MM.1S (cell line): ENCODE results near the gene AKAP8.

Experiments used
- DNase-seq: peaks from one replicate; pipeline ENCODE4 v3.0.0-alpha.2; 2015
- H2AFZ ChIP-seq: fragments of 300-600 bp; sonication (generic); 2 replicates; pipeline ENCODE4 v1.6.0; 2016; ENCODE audit warnings: antibody characterized with exemption, low read length
- H3F3A ChIP-seq: fragments of 300-600 bp; sonication (generic); 2 replicates; pipeline ENCODE4 v1.6.1; 2016; ENCODE audit warnings: mild to moderate bottlenecking, antibody characterized with exemption, low read length, moderate library complexity, mixed read lengths; ENCODE audit not compliant: insufficient read depth
- H3K27ac ChIP-seq: fragments of 300-600 bp; sonication (generic); 2 replicates; pipeline ENCODE4 v1.5.1; 2016; ENCODE audit warnings: mild to moderate bottlenecking, low read length
- H3K27me3 ChIP-seq: fragments of 300-600 bp; sonication (generic); replicated peaks from 2 replicates; pipeline ENCODE4 v1.6.0; 2016; ENCODE audit warnings: low read length; ENCODE audit not compliant: insufficient read depth
- H3K36me3 ChIP-seq: fragments of 300-600 bp; sonication (generic); replicated peaks from 2 replicates; pipeline ENCODE4 v1.6.1; 2016; ENCODE audit warnings: mild to moderate bottlenecking, low read length, mixed read lengths; ENCODE audit not compliant: insufficient read depth
- H3K4me1 ChIP-seq: fragments of 300-600 bp; sonication (generic); 2 replicates; pipeline ENCODE4 v1.6.1; 2016; ENCODE audit warnings: low read length, mixed read lengths
- H3K4me2 ChIP-seq: fragments of 300-600 bp; sonication (generic); 2 replicates; pipeline ENCODE4 v1.6.0; 2016; ENCODE audit warnings: low read depth, low read length
- H3K4me3 ChIP-seq: fragments of 300-600 bp; sonication (generic); 2 replicates; pipeline ENCODE4 v1.5.1; 2016; ENCODE audit warnings: low read length, mixed read lengths
- H3K79me2 ChIP-seq: fragments of 300-600 bp; sonication (generic); 2 replicates; pipeline ENCODE4 v1.6.1; 2016; ENCODE audit warnings: mixed run types, low read length, mixed read lengths
- H3K9ac ChIP-seq: fragments of 300-600 bp; sonication (generic); 2 replicates; pipeline ENCODE4 v1.6.1; 2016; ENCODE audit warnings: low read length, mixed read lengths
- H3K9me2 ChIP-seq: fragments of 300-600 bp; sonication (generic); replicated peaks from 2 replicates; pipeline ENCODE4 v1.6.1; 2016; ENCODE audit warnings: mild to moderate bottlenecking, low read length, mixed read lengths; ENCODE audit not compliant: insufficient read depth
- H3K9me3 ChIP-seq: fragments of 300-600 bp; sonication (generic); replicated peaks from 2 replicates; pipeline ENCODE4 v1.6.1; 2016; ENCODE audit warnings: mild to moderate bottlenecking, low read length, mixed read lengths; ENCODE audit not compliant: insufficient read depth
- H4K20me1 ChIP-seq: fragments of 300-600 bp; sonication (generic); 2 replicates; pipeline ENCODE4 v1.6.1; 2016; ENCODE audit warnings: mild to moderate bottlenecking, low read length, moderate library complexity, mixed read lengths; ENCODE audit not compliant: insufficient read depth
- EZH2 ChIP-seq: fragments of 300-600 bp; sonication (generic); optimal IDR thresholded peaks from 2 replicates; pipeline ENCODE3; 2017; ENCODE audit warnings: low read depth, mild to moderate bottlenecking, antibody characterized with exemption, low read length, mixed read lengths
- EZH2phosphoT487 ChIP-seq: fragments of 300-600 bp; sonication (generic); IDR thresholded peaks from 2 replicates; pipeline ENCODE4 v1.6.1; 2018; ENCODE audit warnings: antibody characterized with exemption, low read length
- TF ChIP-seq, protein P1 (sequence below): fragments of 300-600 bp; sonication (generic); IDR thresholded peaks from 2 replicates; pipeline ENCODE4 v1.5.1; 2016; ENCODE audit warnings: antibody characterized with exemption, low read length, mixed read lengths

AKAP8 gene

DNA sequence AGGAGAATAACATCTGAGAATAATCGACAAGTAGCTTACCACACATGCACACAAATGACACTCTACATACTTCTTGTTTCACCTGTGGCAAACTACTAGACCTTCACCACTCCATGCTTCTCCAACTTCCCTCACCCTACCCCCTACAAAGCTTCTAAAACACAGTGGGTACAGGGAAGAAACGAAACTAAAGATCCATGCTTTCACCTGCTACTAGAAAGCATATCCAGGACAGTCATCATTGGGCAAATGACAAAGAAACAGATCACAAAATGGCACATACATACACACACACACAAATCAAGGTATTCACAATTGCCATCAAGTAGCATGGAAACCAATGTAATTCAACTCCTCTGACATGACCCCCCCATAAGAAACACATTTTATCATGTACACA lies 57.8 kb downstream of the AKAP8 start:
- Histone ChIP-seq H3F3A (peaks cover 3% of the 10 kb centered on the region), H3K27me3 (no peaks in the 10 kb centered on the region), H4K20me1 (peaks cover 93% of the 10 kb centered on the region), H2AFZ (no peak overlapping the region), H3K4me2 (no peak overlapping the region), H3K79me2 (peaks cover 99% of the 10 kb centered on the region), H3K4me3 (no peak overlapping the region), H3K9me3 (no peaks in the 10 kb centered on the region), H3K9me2 (no peaks in the 10 kb centered on the region), H3K27ac (no peak overlapping the region), H3K9ac (no peak overlapping the region), H3K4me1 (peaks cover 24% of the 10 kb centered on the region), H3K36me3 (no peaks in the 10 kb centered on the region)
- TF ChIP-seq EZH2phosphoT487 (no peak), EZH2 (no peak)
- TF ChIP-seq, protein P1, sequence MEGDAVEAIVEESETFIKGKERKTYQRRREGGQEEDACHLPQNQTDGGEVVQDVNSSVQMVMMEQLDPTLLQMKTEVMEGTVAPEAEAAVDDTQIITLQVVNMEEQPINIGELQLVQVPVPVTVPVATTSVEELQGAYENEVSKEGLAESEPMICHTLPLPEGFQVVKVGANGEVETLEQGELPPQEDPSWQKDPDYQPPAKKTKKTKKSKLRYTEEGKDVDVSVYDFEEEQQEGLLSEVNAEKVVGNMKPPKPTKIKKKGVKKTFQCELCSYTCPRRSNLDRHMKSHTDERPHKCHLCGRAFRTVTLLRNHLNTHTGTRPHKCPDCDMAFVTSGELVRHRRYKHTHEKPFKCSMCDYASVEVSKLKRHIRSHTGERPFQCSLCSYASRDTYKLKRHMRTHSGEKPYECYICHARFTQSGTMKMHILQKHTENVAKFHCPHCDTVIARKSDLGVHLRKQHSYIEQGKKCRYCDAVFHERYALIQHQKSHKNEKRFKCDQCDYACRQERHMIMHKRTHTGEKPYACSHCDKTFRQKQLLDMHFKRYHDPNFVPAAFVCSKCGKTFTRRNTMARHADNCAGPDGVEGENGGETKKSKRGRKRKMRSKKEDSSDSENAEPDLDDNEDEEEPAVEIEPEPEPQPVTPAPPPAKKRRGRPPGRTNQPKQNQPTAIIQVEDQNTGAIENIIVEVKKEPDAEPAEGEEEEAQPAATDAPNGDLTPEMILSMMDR = no peak
- DNase-seq = no peak

DNA sequence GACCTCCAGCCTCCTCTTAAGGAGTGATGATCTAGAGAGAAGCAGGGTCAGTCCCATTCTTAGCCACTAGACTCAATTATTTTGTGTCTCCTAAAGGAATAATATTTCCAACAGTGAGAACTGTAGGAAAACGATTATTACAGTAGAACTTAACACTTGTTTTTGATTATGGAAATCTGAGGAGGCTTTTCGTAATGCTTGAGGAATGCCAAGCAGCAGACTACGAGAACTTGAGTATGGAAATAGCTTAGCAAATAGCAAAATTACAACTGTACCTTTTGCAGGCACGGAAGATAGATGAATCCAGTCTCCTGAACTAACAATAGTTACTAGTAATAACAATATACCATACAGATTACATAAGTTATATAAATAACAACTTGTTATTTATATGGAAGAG lies 59.5 kb downstream of the AKAP8 start:
- Histone ChIP-seq H3K36me3 (no peaks in the 10 kb centered on the region), H3K9me2 (no peaks in the 10 kb centered on the region), H4K20me1 (peaks cover 90% of the 10 kb centered on the region), H3K4me1 (peaks cover 25% of the 10 kb centered on the region), H3K4me3 (no peak overlapping the region), H2AFZ (no peak overlapping the region), H3K27me3 (no peaks in the 10 kb centered on the region), H3F3A (peaks cover 8% of the 10 kb centered on the region), H3K79me2 (peaks cover 99% of the 10 kb centered on the region), H3K9ac (no peak overlapping the region), H3K9me3 (no peaks in the 10 kb centered on the region), H3K27ac (no peak overlapping the region), H3K4me2 (no peak overlapping the region)
- TF ChIP-seq, protein P1 = no peak
- TF ChIP-seq EZH2phosphoT487 (no peak), EZH2 (no peak)
- no peak for DNase-seq

GRCh38 chr19:15318241-15318691 lies 61.3 kb downstream of the AKAP8 start:
- H3K4me2 ChIP-seq = no peak overlapping the region
- H3K4me3 ChIP-seq = no peak overlapping the region
- H3K9me2 ChIP-seq = no peaks in the 10 kb centered on the region
- H2AFZ ChIP-seq = no peak overlapping the region
- H3K9ac ChIP-seq = no peak overlapping the region
- H3K36me3 ChIP-seq = no peaks in the 10 kb centered on the region
- no peaks in the 10 kb centered on the region for H3K9me3 ChIP-seq
- no peak for DNase-seq
- no peak for TF ChIP-seq EZH2
- TF ChIP-seq, protein P1 = no peak
- no peak for TF ChIP-seq EZH2phosphoT487
- H4K20me1 ChIP-seq = peaks cover 87% of the 10 kb centered on the region
- H3K4me1 ChIP-seq = peaks cover 20% of the 10 kb centered on the region
- H3K27me3 ChIP-seq = no peaks in the 10 kb centered on the region
- H3F3A ChIP-seq = peaks cover 8% of the 10 kb centered on the region
- H3K27ac ChIP-seq = no peak overlapping the region
- H3K79me2 ChIP-seq = peaks cover 99% of the 10 kb centered on the region
